Panc1 (cell line): ENCODE measurements around the gene ARHGEF18. TPM values are rescaled to one million over a fixed set of nuclear protein-coding genes. Genes with fewer than 3 reads are reported as not detected.

Experiments used
- ATAC-seq: fragments of 200-7000 bp; cut with Tn5 transposase; 2 replicates; pipeline ENCODE4 v1.9.1; 2020; ENCODE audit warnings: mild to moderate bottlenecking, moderate library complexity
- BruUV-seq: library from RNA; stranded (reverse); fragments of 400-500 nt; replicated peaks from 2 replicates; lab custom pipeline; 2021; lab: Mats Ljungman, UMichigan
- CTCF ChIA-PET: fragments of 300-600 bp; sonication (Branson Sonifier 250); formaldehyde crosslinking; loops from one replicate; lab custom pipeline; 2022; ENCODE audit warnings: antibody characterized with exemption; lab: Charles Lee
- POLR2A ChIA-PET: fragments of 300-600 bp; sonication (Branson Sonifier 250); formaldehyde crosslinking; loops from one replicate; lab custom pipeline; 2022; ENCODE audit warnings: antibody characterized with exemption; lab: Charles Lee
- DNase-seq: peaks from one replicate; pipeline ENCODE4 v3.0.0-alpha.2; 2010; ENCODE audit warnings: low read depth, low spot score
- H3K27ac ChIP-seq: 2 replicates; pipeline ENCODE4 v1.5.1; 2011; ENCODE audit warnings: mild to moderate bottlenecking, low read length, inconsistent platforms
- H3K27me3 ChIP-seq: fragments of 200-500 bp; sonication (Bioruptor generic); 2 replicates; pipeline ENCODE4 v1.6.0; 2014; ENCODE audit warnings: low read length, inconsistent platforms; ENCODE audit not compliant: control insufficient read depth, insufficient read depth
- H3K36me3 ChIP-seq: fragments of 200-500 bp; sonication (Bioruptor generic); 2 replicates; pipeline ENCODE4 v1.5.1; 2014; ENCODE audit warnings: inconsistent platforms, mild to moderate bottlenecking, low read length, moderate library complexity; ENCODE audit not compliant: control insufficient read depth, insufficient read depth
- H3K4me1 ChIP-seq: 2 replicates; pipeline ENCODE4 v1.5.1; 2011; ENCODE audit warnings: inconsistent platforms, mild to moderate bottlenecking, low read length, moderate library complexity; ENCODE audit not compliant: control insufficient read depth, insufficient read depth
- H3K4me3 ChIP-seq, 2 experiments: 2 replicates each; pipeline ENCODE4 v1.5.1; 2011 to 2012; ENCODE audit warnings: low read depth in 2 of 2, low read length in 2 of 2, mild to moderate bottlenecking in 2 of 2, inconsistent platforms in 1 of 2, moderate library complexity in 1 of 2
- H3K9me3 ChIP-seq: fragments of 200-500 bp; sonication (Bioruptor generic); 2 replicates; pipeline ENCODE4 v1.5.1; 2014; ENCODE audit warnings: low read depth, mild to moderate bottlenecking, inconsistent platforms, low read length, moderate library complexity; ENCODE audit not compliant: control insufficient read depth, insufficient read depth
- POLR2AphosphoS5 ChIP-seq: IDR thresholded peaks from 2 replicates; pipeline ENCODE4 v1.6.1; 2012; ENCODE audit warnings: mild to moderate bottlenecking, low read depth, low read length, moderate library complexity
- REST ChIP-seq, 2 experiments: IDR thresholded peaks; 2 replicates each; pipeline ENCODE4 v1.6.1; 2011 to 2012; ENCODE audit warnings: low read depth in 2 of 2, control low read depth in 1 of 2, low read length in 1 of 2, mild to moderate bottlenecking in 1 of 2, moderate library complexity in 1 of 2; ENCODE audit not compliant: insufficient read depth in 1 of 2
- SIN3A ChIP-seq: IDR thresholded peaks from 2 replicates; pipeline ENCODE4 v1.6.1; 2012; ENCODE audit warnings: low read depth, mild to moderate bottlenecking, low read length, moderate library complexity, borderline replicate concordance; ENCODE audit not compliant: insufficient read depth
- TCF7L2 ChIP-seq: IDR thresholded peaks from 2 replicates; pipeline ENCODE4 v1.6.1; 2011; ENCODE audit warnings: mild to moderate bottlenecking, low read depth, low read length, inconsistent platforms
- in situ Hi-C: cut with HindIII; loops from 2 replicates; pipeline ENCODE4 v1.10.0; 2016; ENCODE audit warnings: low sequenced_read_pairs, low pct_unique_long_range_greater_than_20kb
- intact Hi-C: fragments of 100-400 bp; cut with micrococcal nuclease; formaldehyde crosslinking; loops from one replicate; pipeline ENCODE4 v1.10.0; 2022; ENCODE audit not compliant: unreplicated experiment
- total RNA-seq: library from RNA; stranded (reverse); gene quantifications from one replicate; pipeline ENCODE4 v1.2.1, GENCODE V29; 2021; ENCODE audit not compliant: unreplicated experiment
- TF ChIP-seq, protein P1 (sequence below): fragments of 450-650 bp; IDR thresholded peaks from 2 replicates; pipeline ENCODE4 v1.5.1; 2017; ENCODE audit warnings: mild to moderate bottlenecking

The ARHGEF18 gene
- total RNA-seq, 1 experiment from 2014 or later: 39.1 TPM

DNA sequence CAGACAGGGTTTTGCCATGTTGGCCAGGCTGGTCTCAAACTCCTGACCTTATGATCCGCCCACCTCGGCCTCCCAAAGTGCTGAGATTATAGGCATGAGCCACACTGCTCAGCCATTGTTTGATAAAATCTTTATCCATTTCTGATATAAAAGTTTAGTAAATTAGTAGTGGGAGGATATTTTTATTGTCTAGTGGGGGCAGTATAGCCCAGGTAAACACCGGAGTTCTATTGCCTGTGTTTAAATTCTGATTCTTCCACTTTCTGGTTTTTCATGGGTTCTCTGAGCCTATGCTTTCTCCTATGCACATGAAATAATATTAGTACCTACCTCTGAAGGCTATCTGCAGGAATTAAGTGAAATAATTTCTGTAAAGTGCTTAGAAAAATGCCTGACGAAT, 20.1 kb upstream of the ARHGEF18 start:
- ATAC-seq (no peak), DNase-seq (no peak)
- Histone ChIP-seq H3K36me3 (no peaks in the 10 kb centered on the region), H3K4me3 (no peak overlapping the region), H3K4me1 (no peaks in the 10 kb centered on the region), H3K27ac (no peak overlapping the region), H3K27me3 (peaks cover 3% of the 10 kb centered on the region; the same call in 1 of the 2 replicates), H3K9me3 (no peaks in the 10 kb centered on the region)
- no peak for TF ChIP-seq REST (IDR thresholded peaks at IDR 0.05; ENCODE audit: insufficient read depth in 1 of 2, low read depth in 2 of 2, low read length in 1 of 2)
- BruUV-seq: no TSS peak
- in situ Hi-C loops: no loop called here
- intact Hi-C loops: no loop called here
- POLR2A ChIA-PET: no interaction called here
- CTCF ChIA-PET: no interaction called here

- no peak overlapping the region for H3K4me3 ChIP-seq
- no peak for TF ChIP-seq SIN3A
- no peak for TF ChIP-seq POLR2AphosphoS5
- TF ChIP-seq REST (IDR thresholded peaks at IDR 0.05; ENCODE audit: insufficient read depth in 1 of 2, low read depth in 2 of 2, low read length in 1 of 2): no peak
- TF ChIP-seq, protein P1, sequence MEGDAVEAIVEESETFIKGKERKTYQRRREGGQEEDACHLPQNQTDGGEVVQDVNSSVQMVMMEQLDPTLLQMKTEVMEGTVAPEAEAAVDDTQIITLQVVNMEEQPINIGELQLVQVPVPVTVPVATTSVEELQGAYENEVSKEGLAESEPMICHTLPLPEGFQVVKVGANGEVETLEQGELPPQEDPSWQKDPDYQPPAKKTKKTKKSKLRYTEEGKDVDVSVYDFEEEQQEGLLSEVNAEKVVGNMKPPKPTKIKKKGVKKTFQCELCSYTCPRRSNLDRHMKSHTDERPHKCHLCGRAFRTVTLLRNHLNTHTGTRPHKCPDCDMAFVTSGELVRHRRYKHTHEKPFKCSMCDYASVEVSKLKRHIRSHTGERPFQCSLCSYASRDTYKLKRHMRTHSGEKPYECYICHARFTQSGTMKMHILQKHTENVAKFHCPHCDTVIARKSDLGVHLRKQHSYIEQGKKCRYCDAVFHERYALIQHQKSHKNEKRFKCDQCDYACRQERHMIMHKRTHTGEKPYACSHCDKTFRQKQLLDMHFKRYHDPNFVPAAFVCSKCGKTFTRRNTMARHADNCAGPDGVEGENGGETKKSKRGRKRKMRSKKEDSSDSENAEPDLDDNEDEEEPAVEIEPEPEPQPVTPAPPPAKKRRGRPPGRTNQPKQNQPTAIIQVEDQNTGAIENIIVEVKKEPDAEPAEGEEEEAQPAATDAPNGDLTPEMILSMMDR: no peak
- no peak for TF ChIP-seq TCF7L2
- DNase-seq: no peak
- no peaks in the 10 kb centered on the region for H3K9me3 ChIP-seq
- peaks cover 3% of the 10 kb centered on the region; the same call in 1 of the 2 replicates for H3K27me3 ChIP-seq
- H3K27ac ChIP-seq: no peak overlapping the region
- BruUV-seq: no TSS peak
- ChIA-PET CTCF (no interaction called here), POLR2A (no interaction called here)
- no peak for ATAC-seq
- in situ Hi-C loops (no loop called here), intact Hi-C loops (no loop called here)
- H3K36me3 ChIP-seq: no peaks in the 10 kb centered on the region
- no peaks in the 10 kb centered on the region for H3K4me1 ChIP-seq
These were observed 17.3 kb upstream of the ARHGEF18 start for GRCh38 chr19:7331446-7331845.
